Smooth muscle cell (in vitro differentiated cells): ENCODE measurements around the gene PFKFB2. TPM values are rescaled to one million over a fixed set of nuclear protein-coding genes. Genes with fewer than 3 reads are reported as not detected.
A peak's percentile ranks its signal among the peaks of the same experiment; 100 is the strongest.

Experiments used
- DNase-seq: peaks from one replicate; lab custom pipeline; 2025; ENCODE audit not compliant: unreplicated experiment; lab: John Stamatoyannopoulos, UW
- H2AFZ ChIP-seq: fragments of 200-600 bp; sonication (generic); 2 replicates; pipeline ENCODE4 v1.6.0; 2016; ENCODE audit warnings: antibody characterized with exemption, low read depth, mild to moderate bottlenecking
- H3F3A ChIP-seq: fragments of 200-600 bp; sonication (generic); 2 replicates; pipeline ENCODE4 v1.6.0; 2017; ENCODE audit warnings: antibody characterized with exemption, low read depth
- H3K27ac ChIP-seq: fragments of 200-600 bp; sonication (generic); 2 replicates; pipeline ENCODE4 v1.5.1; 2016; ENCODE audit warnings: low read depth, mild to moderate bottlenecking
- H3K27me3 ChIP-seq: fragments of 200-600 bp; sonication (generic); 2 replicates; pipeline ENCODE4 v1.6.1; 2016; ENCODE audit warnings: low read depth, mild to moderate bottlenecking
- H3K36me3 ChIP-seq: fragments of 200-600 bp; sonication (generic); 2 replicates; pipeline ENCODE4 v1.5.1; 2016; ENCODE audit warnings: low read depth
- H3K4me1 ChIP-seq: fragments of 200-600 bp; sonication (generic); 2 replicates; pipeline ENCODE4 v1.5.1; 2016; ENCODE audit warnings: low read depth
- H3K4me2 ChIP-seq: fragments of 200-600 bp; sonication (generic); 2 replicates; pipeline ENCODE4 v1.6.0; 2016; ENCODE audit warnings: mild to moderate bottlenecking
- H3K4me3 ChIP-seq: fragments of 200-600 bp; sonication (generic); 2 replicates; pipeline ENCODE4 v1.5.1; 2016; ENCODE audit warnings: mild to moderate bottlenecking
- H3K79me2 ChIP-seq: fragments of 200-600 bp; sonication (generic); 2 replicates; pipeline ENCODE4 v1.6.0; 2016; ENCODE audit warnings: low read depth, mild to moderate bottlenecking
- H3K9ac ChIP-seq: fragments of 200-600 bp; sonication (generic); 2 replicates; pipeline ENCODE4 v1.6.0; 2016; ENCODE audit warnings: low read depth
- H3K9me3 ChIP-seq: fragments of 200-600 bp; sonication (generic); replicated peaks from 2 replicates; pipeline ENCODE4 v1.5.1; 2016; ENCODE audit warnings: low read depth
- H4K20me1 ChIP-seq: fragments of 200-600 bp; sonication (generic); 2 replicates; pipeline ENCODE4 v1.6.0; 2016; ENCODE audit warnings: low read depth
- WGBS: methylation state at CpG from one replicate; pipeline ENCODE4 v1.1.7; 2016; ENCODE audit warnings: low lambda C conversion rate; 5-methylcytosine and 5-hydroxymethylcytosine counted together
- polyA plus RNA-seq: library from polyadenylated mRNA; unstranded; fragments of >200 nt; fragmentation: Nextera tagmentation; extraction: Ambion mirVana; gene quantifications from 2 replicates; pipeline ENCODE4 v1.2.1, GENCODE V29; 2016
- total RNA-seq: library from RNA; depleted of rRNA; stranded (reverse); fragments of >200 nt; gene quantifications from 2 replicates; pipeline ENCODE4 v1.2.3, GENCODE V29; 2014
- TF ChIP-seq, protein P1 (sequence below): fragments of 200-600 bp; sonication (generic); IDR thresholded peaks from 2 replicates; pipeline ENCODE4 v1.5.1; 2017; ENCODE audit warnings: borderline replicate concordance, mild to moderate bottlenecking, antibody characterized with exemption; ENCODE audit not compliant: insufficient read depth, poor library complexity, severe bottlenecking

Gene PFKFB2
- total and polyA plus RNA-seq, 2 experiments from 2014 or later = 5.0 to 9.8 TPM

DNA sequence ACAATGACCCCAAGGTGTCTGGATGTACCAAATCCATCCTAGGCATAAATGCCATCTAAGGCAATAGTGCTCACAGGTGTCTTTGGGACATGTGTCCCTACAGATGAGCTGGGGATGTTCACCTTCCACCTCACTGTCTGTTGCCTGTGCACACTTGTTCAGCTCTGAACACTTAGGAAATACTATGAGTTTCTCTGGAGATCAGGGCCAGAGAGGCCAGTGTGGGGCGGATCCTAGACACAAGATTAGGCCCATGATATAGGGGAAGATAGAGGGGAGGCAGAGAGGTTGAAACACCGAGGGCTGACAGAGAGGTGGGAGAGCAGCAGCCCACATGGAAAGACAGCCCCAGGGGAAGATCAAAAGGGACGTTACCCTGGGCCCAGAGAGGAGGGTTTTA is 46.2 kb upstream of the PFKFB2 start:
- no peaks in the 10 kb centered on the region for H3K79me2 ChIP-seq
- TF ChIP-seq, protein P1, sequence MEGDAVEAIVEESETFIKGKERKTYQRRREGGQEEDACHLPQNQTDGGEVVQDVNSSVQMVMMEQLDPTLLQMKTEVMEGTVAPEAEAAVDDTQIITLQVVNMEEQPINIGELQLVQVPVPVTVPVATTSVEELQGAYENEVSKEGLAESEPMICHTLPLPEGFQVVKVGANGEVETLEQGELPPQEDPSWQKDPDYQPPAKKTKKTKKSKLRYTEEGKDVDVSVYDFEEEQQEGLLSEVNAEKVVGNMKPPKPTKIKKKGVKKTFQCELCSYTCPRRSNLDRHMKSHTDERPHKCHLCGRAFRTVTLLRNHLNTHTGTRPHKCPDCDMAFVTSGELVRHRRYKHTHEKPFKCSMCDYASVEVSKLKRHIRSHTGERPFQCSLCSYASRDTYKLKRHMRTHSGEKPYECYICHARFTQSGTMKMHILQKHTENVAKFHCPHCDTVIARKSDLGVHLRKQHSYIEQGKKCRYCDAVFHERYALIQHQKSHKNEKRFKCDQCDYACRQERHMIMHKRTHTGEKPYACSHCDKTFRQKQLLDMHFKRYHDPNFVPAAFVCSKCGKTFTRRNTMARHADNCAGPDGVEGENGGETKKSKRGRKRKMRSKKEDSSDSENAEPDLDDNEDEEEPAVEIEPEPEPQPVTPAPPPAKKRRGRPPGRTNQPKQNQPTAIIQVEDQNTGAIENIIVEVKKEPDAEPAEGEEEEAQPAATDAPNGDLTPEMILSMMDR = no peak
- H4K20me1 ChIP-seq = no peaks in the 10 kb centered on the region
- H3K4me2 ChIP-seq = peak overlapping the region; percentile 4
- WGBS = 59% methylated on average over 3 of the region's 3 CpGs
- peaks cover 6% of the 10 kb centered on the region for H3K4me1 ChIP-seq
- H3K9me3 ChIP-seq = no peaks in the 10 kb centered on the region
- no peaks in the 10 kb centered on the region for H3K27me3 ChIP-seq
- H3K36me3 ChIP-seq = no peaks in the 10 kb centered on the region
- H3K4me3 ChIP-seq = no peak overlapping the region
- peak overlapping the region; percentile 29 for H3K9ac ChIP-seq
- no peak overlapping the region for H2AFZ ChIP-seq
- H3K27ac ChIP-seq = peak overlapping the region; percentile 78
- peaks cover 4% of the 10 kb centered on the region for H3F3A ChIP-seq
- no peak for DNase-seq

DNA sequence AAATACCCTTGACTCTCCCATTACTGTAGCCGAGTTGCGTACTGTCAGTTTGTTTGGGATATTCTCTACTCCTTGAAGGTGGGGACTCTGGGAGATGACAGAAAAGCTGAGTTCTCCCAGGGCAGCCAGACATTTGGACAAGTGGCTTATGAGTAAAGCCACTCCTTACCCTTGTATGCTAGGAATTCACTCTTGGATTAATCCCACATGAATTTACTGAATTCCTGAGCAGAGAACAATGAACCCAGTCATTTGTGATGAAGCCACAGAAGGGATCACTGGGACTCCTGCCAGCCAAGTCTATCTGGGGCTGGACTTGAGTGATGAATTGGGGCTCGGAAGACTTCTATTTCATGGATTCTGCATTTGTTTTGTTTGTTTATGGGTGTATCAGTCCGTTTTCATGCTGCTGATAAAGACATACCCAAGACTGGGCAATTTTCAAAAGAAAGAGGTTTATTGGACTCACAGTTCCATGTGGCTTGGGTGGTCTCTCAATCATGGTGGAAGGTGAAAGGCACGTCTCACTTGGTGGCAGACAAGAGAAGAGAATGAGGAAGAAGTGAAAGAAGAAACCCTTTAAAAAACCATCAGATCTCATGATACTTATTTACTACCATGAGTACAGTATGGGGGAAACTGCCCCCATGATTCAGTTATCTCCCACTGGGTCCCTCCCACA is 45.6 kb upstream of the PFKFB2 start:
- Histone ChIP-seq H3K4me3 (no peak overlapping the region), H3K4me1 (peaks cover 6% of the 10 kb centered on the region), H3K27ac (peak overlapping the region; percentile 78), H2AFZ (peak overlapping the region; percentile 48), H3K27me3 (no peaks in the 10 kb centered on the region), H3K9ac (peak overlapping the region; percentile 29), H4K20me1 (no peaks in the 10 kb centered on the region), H3K4me2 (peak overlapping the region; percentile 4), H3K79me2 (no peaks in the 10 kb centered on the region), H3F3A (peaks cover 4% of the 10 kb centered on the region), H3K9me3 (no peaks in the 10 kb centered on the region), H3K36me3 (no peaks in the 10 kb centered on the region)
- TF ChIP-seq, protein P1 = no peak
- 53% methylated on average over 5 of the region's 5 CpGs for WGBS
- no peak for DNase-seq

DNA sequence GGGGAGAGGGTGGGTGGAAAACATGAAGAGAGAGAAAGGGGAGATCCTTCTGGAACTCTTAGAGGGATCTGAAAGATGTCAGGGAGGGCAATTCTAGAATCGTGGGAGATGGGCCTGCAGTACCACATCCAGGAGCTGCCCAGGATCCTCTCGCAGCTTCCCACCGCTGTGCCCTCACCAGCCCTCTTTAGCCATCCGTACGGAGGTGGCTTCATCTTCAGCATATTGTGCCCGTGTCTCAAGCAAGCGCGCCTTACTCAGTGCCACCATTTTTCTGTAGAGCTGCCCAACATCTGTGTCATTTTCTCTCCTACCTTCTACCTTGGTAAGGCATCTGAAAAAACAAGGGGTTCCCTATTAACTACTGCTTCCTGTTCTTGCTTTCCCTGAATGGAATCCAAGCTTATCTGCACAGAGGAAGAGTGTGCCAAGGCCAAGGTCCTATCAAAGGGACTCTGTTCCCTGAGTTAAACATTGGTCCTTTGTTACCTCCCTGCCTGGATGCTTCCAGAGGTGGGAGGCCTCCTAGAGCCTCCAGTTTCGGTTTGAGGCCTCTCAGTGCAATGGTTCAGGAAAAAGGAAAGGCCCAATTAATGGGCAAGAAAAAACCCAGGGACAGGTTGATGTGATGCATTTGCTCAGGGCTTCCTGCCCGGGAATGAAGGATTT is 43.8 kb upstream of the PFKFB2 start:
- Histone ChIP-seq H4K20me1 (no peaks in the 10 kb centered on the region), H3K9ac (no peak overlapping the region), H2AFZ (no peak overlapping the region), H3K27ac (no peak overlapping the region), H3K4me1 (peaks cover 3% of the 10 kb centered on the region), H3K4me2 (no peak overlapping the region), H3K9me3 (no peaks in the 10 kb centered on the region), H3F3A (peaks cover 4% of the 10 kb centered on the region), H3K4me3 (no peak overlapping the region), H3K79me2 (no peaks in the 10 kb centered on the region), H3K27me3 (no peaks in the 10 kb centered on the region), H3K36me3 (no peaks in the 10 kb centered on the region)
- TF ChIP-seq, protein P1 = no peak
- no peak for DNase-seq
- WGBS = 95% methylated on average over 10 of the region's 10 CpGs
